GM12878 (cell line): ENCODE measurements around the gene SAAL1. TPM values are rescaled to one million over a fixed set of nuclear protein-coding genes. Genes with fewer than 3 reads are reported as not detected.
A peak's percentile ranks its signal among the peaks of the same experiment; 100 is the strongest.

Experiments
- ATAC-seq: fragments of 200-7000 bp; cut with Tn5 transposase; 3 replicates; pipeline ENCODE4 v1.9.1; 2020; ENCODE audit warnings: mild to moderate bottlenecking, moderate library complexity
- BruUV-seq: library from RNA; stranded (reverse); fragments of 400-500 nt; replicated peaks from 2 replicates; lab custom pipeline; 2021; lab: Mats Ljungman, UMichigan
- CTCF ChIA-PET: fragments of 300-600 bp; sonication (Branson Sonifier 250); formaldehyde crosslinking; extraction: SDS; loops from one replicate; lab custom pipeline; 2021; ENCODE audit warnings: inconsistent platforms; lab: Yijun Ruan, JAX
- POLR2A ChIA-PET: fragments of 350-600 bp; formaldehyde crosslinking; extraction: SDS; loops from one replicate; lab custom pipeline; 2021; ENCODE audit warnings: inconsistent platforms; lab: Charles Lee
- RAD21 ChIA-PET: fragments of 300-600 bp; sonication (Branson Sonifier 250); formaldehyde crosslinking; loops from one replicate; lab custom pipeline; 2023; ENCODE audit warnings: antibody characterized with exemption; ENCODE audit not compliant: unreplicated experiment; lab: Charles Lee
- SMC1A ChIA-PET: fragments of 300-600 bp; sonication (Branson Sonifier 250); formaldehyde crosslinking; loops from one replicate; lab custom pipeline; 2023; ENCODE audit not compliant: unreplicated experiment, uncharacterized antibody; lab: Charles Lee
- DNase-seq: peaks from one replicate; pipeline ENCODE4 v3.0.0-alpha.2; 2011; ENCODE audit warnings: low read depth, low spot score
- FAIRE-seq: peaks from 3 replicates; lab custom pipeline; 2011; peaks lifted over from hg19 to GRCh38; lab: Jason Lieb, UNC
- H2AFZ ChIP-seq: 2 replicates; pipeline ENCODE4 v1.6.0; 2011; ENCODE audit warnings: low read depth, low read length, control low read depth; ENCODE audit not compliant: control insufficient read depth
- H3K27ac ChIP-seq: 2 replicates; pipeline ENCODE4 v1.5.1; 2011; ENCODE audit warnings: control low read depth; ENCODE audit not compliant: control insufficient read depth, insufficient read depth
- H3K27me3 ChIP-seq, 2 experiments: replicated peaks in 1 of 2; 2 replicates each; pipeline versions ENCODE4 v1.6.0 to v1.6.1; 2011; ENCODE audit warnings: low read length in 1 of 2; ENCODE audit not compliant: control insufficient read depth in 2 of 2, insufficient read depth in 2 of 2
- H3K36me3 ChIP-seq, 2 experiments: 2 replicates each; pipeline ENCODE4 v1.5.1; 2011; ENCODE audit warnings: low read length in 1 of 2; ENCODE audit not compliant: control insufficient read depth in 2 of 2, insufficient read depth in 2 of 2
- H3K4me1 ChIP-seq: 2 replicates; pipeline ENCODE4 v1.6.1; 2011; ENCODE audit warnings: mild to moderate bottlenecking, low read length, moderate library complexity, mixed read lengths; ENCODE audit not compliant: control insufficient read depth, insufficient read depth
- H3K4me2 ChIP-seq: 2 replicates; pipeline ENCODE4 v1.6.0; 2011; ENCODE audit warnings: control low read depth; ENCODE audit not compliant: control insufficient read depth, insufficient read depth
- H3K4me3 ChIP-seq: fragments of 200-600 bp; sonication (generic); 2 replicates; pipeline ENCODE4 v1.5.1; 2016
- H3K79me2 ChIP-seq: 2 replicates; pipeline ENCODE4 v1.6.0; 2011; ENCODE audit warnings: low read length; ENCODE audit not compliant: control insufficient read depth, insufficient read depth
- H3K9ac ChIP-seq: 2 replicates; pipeline ENCODE4 v1.8.0; 2011; ENCODE audit warnings: low read length, control low read depth, mixed read lengths; ENCODE audit not compliant: control insufficient read depth, insufficient read depth
- H3K9me3 ChIP-seq: replicated peaks from 3 replicates; pipeline ENCODE4 v1.5.1; 2011; ENCODE audit warnings: mild to moderate bottlenecking, low read length; ENCODE audit not compliant: control insufficient read depth, insufficient read depth
- H4K20me1 ChIP-seq: 2 replicates; pipeline ENCODE4 v1.6.0; 2011; ENCODE audit not compliant: control insufficient read depth, insufficient read depth
- BRCA1 ChIP-seq: IDR thresholded peaks from 2 replicates; pipeline ENCODE4 v1.6.1; 2011; ENCODE audit warnings: low read depth, low read length, improper control_type of control experiment
- IKZF1 ChIP-seq: fragments of 450-650 bp; conservative IDR thresholded peaks from 2 replicates; pipeline ENCODE4 v1.6.1; 2017; ENCODE audit warnings: antibody characterized with exemption, mild to moderate bottlenecking
- IRF4 ChIP-seq: IDR thresholded peaks from 2 replicates; pipeline ENCODE4 v1.6.1; 2011; ENCODE audit warnings: low read depth, low read length
- JUND ChIP-seq: IDR thresholded peaks from 2 replicates; pipeline ENCODE4 v1.6.1; 2012; ENCODE audit warnings: low read depth, mild to moderate bottlenecking, low read length, improper control_type of control experiment, moderate library complexity
- POU2F2 ChIP-seq: IDR thresholded peaks from 3 replicates; pipeline ENCODE4 v1.6.1; 2011; ENCODE audit warnings: low read depth, mild to moderate bottlenecking, low read length, borderline replicate concordance
- RAD21 ChIP-seq: IDR thresholded peaks from 2 replicates; pipeline ENCODE4 v1.6.1; 2011; ENCODE audit warnings: mild to moderate bottlenecking, low read depth, low read length, moderate library complexity; ENCODE audit not compliant: insufficient read depth
- RB1 ChIP-seq: fragments of 450-650 bp; formaldehyde crosslinking; IDR thresholded peaks from 2 replicates; pipeline ENCODE4 v1.6.1; 2017; ENCODE audit warnings: mild to moderate bottlenecking, borderline replicate concordance
- SMC3 ChIP-seq: IDR thresholded peaks from 2 replicates; pipeline ENCODE4 v1.6.1; 2011; ENCODE audit warnings: low read length, improper control_type of control experiment, borderline replicate concordance
- YY1 ChIP-seq: IDR thresholded peaks from 2 replicates; pipeline ENCODE4 v1.6.1; 2011; ENCODE audit warnings: low read depth, mild to moderate bottlenecking, low read length
- WGBS: methylation state at CpG from one replicate; pipeline ENCODE4 v1.1.6; 2016; ENCODE audit warnings: low lambda C conversion rate; ENCODE audit not compliant: insufficient replicate concordance, insufficient coverage; ENCODE audit errors: missing lambda C conversion rate; 5-methylcytosine and 5-hydroxymethylcytosine counted together
- in situ Hi-C: fragments of 300-500 bp; cut with MboI; formaldehyde crosslinking; loops from 9 replicates; pipeline ENCODE4 v1.14.3; 2018; ENCODE audit warnings: mixed read lengths
- intact Hi-C: fragments of 100-400 bp; cut with micrococcal nuclease; formaldehyde crosslinking; loops from one replicate; pipeline ENCODE4 v1.14.2; 2022; ENCODE audit not compliant: unreplicated experiment
- polyA plus RNA-seq, 11 experiments: library from polyadenylated mRNA; depleted of rRNA in 4 of 11; unstranded in 6 of 11; stranded (reverse) in 5 of 11; fragments of >200 nt; fragmentation: Nextera tagmentation in 4 of 11; fragmentation: Illumina TruSeq in 1 of 11; extraction: Ambion mirVana in 4 of 11; extraction: Trizol in 1 of 11; gene quantifications; 1 replicate in 1 of 11; 2 replicates in 10 of 11; pipeline versions ENCODE4 v1.2.1 to v1.2.3, GENCODE V29; 2011 to 2016; ENCODE audit warnings: inconsistent platforms in 2 of 11, missing spikeins in 2 of 11, low read depth in 1 of 11
- total RNA-seq, 4 experiments: library from RNA; depleted of rRNA in 3 of 4; stranded (reverse); fragments of >200 nt in 3 of 4; fragmentation: Illumina TruSeq in 1 of 4; extraction: Trizol in 1 of 4; gene quantifications; 2 replicates each; pipeline versions ENCODE4 v1.2.1 to v1.2.3, GENCODE V29; 2013 to 2021
- TF ChIP-seq, protein P1 (sequence below), 3 experiments: IDR thresholded peaks in 2 of 3; conservative IDR thresholded peaks in 1 of 3; 2 replicates each; pipeline ENCODE4 v1.5.1; 2011; ENCODE audit warnings: low read depth in 3 of 3, low read length in 3 of 3, mild to moderate bottlenecking in 3 of 3, control low read depth in 2 of 3, moderate library complexity in 2 of 3, inconsistent platforms in 1 of 3, mixed read lengths in 1 of 3; ENCODE audit not compliant: control insufficient read depth in 2 of 3, insufficient read depth in 1 of 3; ENCODE audit errors: extremely low read depth in 1 of 3

The SAAL1 gene
- total and polyA plus RNA-seq, 10 of the 15 experiments (the other 5 are each of a cell fraction or from before 2014, with no cell fraction given) = 26.3 to 59.4 (median 43.8) TPM

DNA sequence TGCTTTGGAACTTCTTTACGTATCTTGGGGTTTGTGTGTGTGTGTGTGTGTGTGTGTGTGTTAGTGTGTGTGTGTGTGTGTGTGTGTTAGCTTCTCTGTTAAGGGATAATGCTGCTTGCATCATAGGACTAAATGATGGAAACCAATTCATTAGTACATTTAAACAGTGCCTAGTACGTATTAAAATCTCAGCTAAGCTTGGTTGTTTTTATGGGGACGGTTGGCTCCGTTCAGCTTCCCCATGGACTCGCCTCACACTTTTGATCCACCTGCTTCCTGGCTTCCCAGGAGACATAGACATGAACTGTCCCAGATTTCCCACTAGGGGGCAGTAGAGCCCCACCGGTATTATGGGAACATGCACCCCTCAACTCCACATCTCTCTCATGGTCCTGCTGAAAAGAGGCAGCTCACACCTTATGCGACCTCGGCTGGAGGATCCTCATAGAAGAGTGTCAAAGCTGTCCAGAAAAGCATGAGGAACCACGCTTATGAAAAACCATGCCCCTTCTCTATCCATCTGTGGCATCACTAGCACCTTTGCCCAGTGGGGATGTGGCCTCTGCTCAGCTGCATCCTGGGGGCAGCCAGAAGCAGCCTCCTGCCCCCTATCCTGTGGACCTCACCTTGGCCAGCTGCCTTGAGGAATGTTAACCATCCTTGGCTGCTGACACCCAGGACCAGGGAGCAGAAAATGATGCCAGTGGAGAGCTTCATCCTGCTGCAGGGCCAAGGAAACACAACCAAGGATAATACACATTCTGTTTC is 9.7 kb upstream of the SAAL1 start:
- Histone ChIP-seq H3K4me3 (no peak overlapping the region), H3K9ac (no peak overlapping the region), H3K4me1 (no peaks in the 10 kb centered on the region), H3K4me2 (no peak overlapping the region), H3K36me3 (no peaks in the 10 kb centered on the region), H3K27ac (no peak overlapping the region), H3K79me2 (no peaks in the 10 kb centered on the region), H2AFZ (no peak overlapping the region), H4K20me1 (no peaks in the 10 kb centered on the region), H3K27me3 (peaks cover 0 to 1% of the 10 kb centered on the region in 2 experiments; a peak in 2 of 4 replicates), H3K9me3 (no peaks in the 10 kb centered on the region)
- intact Hi-C loops = loop anchor here (1.0 to 5.0 kb wide), 5 partner anchors 88 to 617 kb away; partner anchors contain the start of gene TSG101
- POLR2A ChIA-PET = interaction anchor here (0.8 kb wide), 1 partner anchor 101 kb away, joined by 4 read pairs; no protein-coding TSS in a partner anchor
- DNase-seq = peak; percentile 19
- peak; percentile 97 for ATAC-seq
- RAD21 ChIA-PET = interaction anchor here (0.7 to 2.8 kb wide), 17 partner anchors 9 to 688 kb away, joined by 3 to 33 read pairs (median 5); partner anchors contain the start of gene SAAL1
- CTCF ChIA-PET = interaction anchor here (0.5 to 5.0 kb wide), 71 partner anchors 11 to 1052 kb away, joined by 3 to 61 read pairs (median 4); partner anchors contain the start of genes SAAL1 and TSG101
- in situ Hi-C loops = loop anchor here (5.0 kb wide), 1 partner anchor 87 kb away; no protein-coding TSS in a partner anchor
- SMC1A ChIA-PET = interaction anchor here (0.7 to 2.5 kb wide), 22 partner anchors 10 to 651 kb away, joined by 3 to 23 read pairs (median 4); partner anchors contain the start of gene SAAL1
- TF ChIP-seq YY1 (peak; percentile 38; the same call in 1 of the 2 replicates), JUND (no peak), RAD21 (peak; percentile 92), BRCA1 (no peak), RB1 (peak; percentile 48; the same call in 1 of the 2 replicates), IRF4 (0 out of 2 replicates have a peak, but pooled peaks have one; percentile 8), SMC3 (peak; percentile 76), POU2F2 (0 out of 3 replicates have a peak, but pooled peaks have one; percentile 11), IKZF1 (peak; percentile 43; the same call in 1 of the 2 replicates)
- TF ChIP-seq, protein P1, sequence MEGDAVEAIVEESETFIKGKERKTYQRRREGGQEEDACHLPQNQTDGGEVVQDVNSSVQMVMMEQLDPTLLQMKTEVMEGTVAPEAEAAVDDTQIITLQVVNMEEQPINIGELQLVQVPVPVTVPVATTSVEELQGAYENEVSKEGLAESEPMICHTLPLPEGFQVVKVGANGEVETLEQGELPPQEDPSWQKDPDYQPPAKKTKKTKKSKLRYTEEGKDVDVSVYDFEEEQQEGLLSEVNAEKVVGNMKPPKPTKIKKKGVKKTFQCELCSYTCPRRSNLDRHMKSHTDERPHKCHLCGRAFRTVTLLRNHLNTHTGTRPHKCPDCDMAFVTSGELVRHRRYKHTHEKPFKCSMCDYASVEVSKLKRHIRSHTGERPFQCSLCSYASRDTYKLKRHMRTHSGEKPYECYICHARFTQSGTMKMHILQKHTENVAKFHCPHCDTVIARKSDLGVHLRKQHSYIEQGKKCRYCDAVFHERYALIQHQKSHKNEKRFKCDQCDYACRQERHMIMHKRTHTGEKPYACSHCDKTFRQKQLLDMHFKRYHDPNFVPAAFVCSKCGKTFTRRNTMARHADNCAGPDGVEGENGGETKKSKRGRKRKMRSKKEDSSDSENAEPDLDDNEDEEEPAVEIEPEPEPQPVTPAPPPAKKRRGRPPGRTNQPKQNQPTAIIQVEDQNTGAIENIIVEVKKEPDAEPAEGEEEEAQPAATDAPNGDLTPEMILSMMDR (IDR thresholded peaks at IDR 0.05 in 2 of 3, conservative IDR thresholded peaks at IDR 0.05 in 1 of 3; ENCODE audit: control insufficient read depth in 2 of 3, extremely low read depth in 1 of 3, insufficient read depth in 1 of 3, low read depth in 3 of 3, low read length in 3 of 3) = peak; percentile 85 to 91 (median 87); a peak in 5 of 6 replicates
- FAIRE-seq = peak; percentile 86
- BruUV-seq = no TSS peak
- WGBS = 1% methylated on average over 9 of the region's 9 CpGs
